Activated CD4-positive, alpha-beta memory T cell treated with anti-CD3 and anti-CD28 coated beads for 36 hours (primary cell): ENCODE measurements around the gene SLCO4C1. TPM values are rescaled to one million over a fixed set of nuclear protein-coding genes. Genes with fewer than 3 reads are reported as not detected.

Experiments
- CTCF ChIA-PET: fragments of 350-600 bp; sonication (Branson Sonifier 250); formaldehyde crosslinking; loops from one replicate; lab custom pipeline; 2021; ENCODE audit warnings: antibody characterized with exemption, inconsistent platforms; lab: Charles Lee
- POLR2A ChIA-PET: fragments of 350-600 bp; sonication (Branson Sonifier 250); formaldehyde crosslinking; loops from one replicate; lab custom pipeline; 2021; ENCODE audit warnings: antibody characterized with exemption; lab: Charles Lee
- DNase-seq: peaks from one replicate; pipeline ENCODE4 v3.0.0-alpha.2; 2020
- H3K27ac Mint-ChIP-seq: one replicate; pipeline ENCODE4 v1.8.0; 2021; ENCODE audit warnings: mixed read lengths
- H3K27me3 Mint-ChIP-seq: one replicate; pipeline ENCODE4 v1.8.0; 2021; ENCODE audit warnings: mixed read lengths
- H3K36me3 Mint-ChIP-seq: one replicate; pipeline ENCODE4 v1.8.0; 2021; ENCODE audit warnings: mixed read lengths
- H3K4me1 Mint-ChIP-seq: one replicate; pipeline ENCODE4 v1.8.0; 2021; ENCODE audit warnings: low read depth, mixed read lengths
- H3K4me3 Mint-ChIP-seq: one replicate; pipeline ENCODE4 v1.8.0; 2021; ENCODE audit warnings: mild to moderate bottlenecking, mixed read lengths
- H3K9me3 Mint-ChIP-seq: one replicate; pipeline ENCODE4 v1.8.0; 2021; ENCODE audit warnings: mixed read lengths
- intact Hi-C: fragments of 100-400 bp; cut with micrococcal nuclease; formaldehyde crosslinking; loops from one replicate; pipeline ENCODE4 v1.15.1; 2023
- total RNA-seq, 2 experiments: library from RNA; stranded (reverse); gene quantifications; one replicate each; pipeline ENCODE4 v1.2.3, GENCODE V29; 2021

SLCO4C1 gene
- total RNA-seq, 2 experiments from 2014 or later: 0.31 to 0.38 TPM

DNA sequence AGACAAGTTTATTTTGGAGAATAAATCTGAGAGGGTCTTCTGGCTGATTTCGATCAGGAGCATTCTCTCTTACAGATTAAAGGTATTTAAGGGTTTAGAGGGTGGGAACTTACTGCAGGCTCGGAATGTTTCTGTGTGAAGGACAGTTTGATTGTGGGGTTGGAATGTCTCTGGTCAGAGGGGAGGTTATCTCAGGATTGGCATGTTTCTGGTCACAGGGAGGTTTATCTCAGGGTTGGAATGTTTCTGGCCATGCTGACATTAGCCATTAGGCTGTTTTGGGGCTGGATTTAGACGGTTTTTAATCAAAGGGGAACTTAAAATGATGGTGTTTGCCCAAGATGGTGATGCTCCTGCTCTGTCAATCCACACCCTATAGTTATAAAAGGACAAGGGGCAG is 95.2 kb downstream of the SLCO4C1 start:
- peaks cover under 1% of the 10 kb centered on the region for H3K9me3 Mint-ChIP-seq
- H3K27ac Mint-ChIP-seq: no peak overlapping the region
- CTCF ChIA-PET: no interaction called here
- H3K4me1 Mint-ChIP-seq: no peaks in the 10 kb centered on the region
- H3K27me3 Mint-ChIP-seq: peaks cover 13% of the 10 kb centered on the region
- POLR2A ChIA-PET: no interaction called here
- intact Hi-C loops: no loop called here
- H3K36me3 Mint-ChIP-seq: no peaks in the 10 kb centered on the region
- no peak overlapping the region for H3K4me3 Mint-ChIP-seq
- no peak for DNase-seq

DNA sequence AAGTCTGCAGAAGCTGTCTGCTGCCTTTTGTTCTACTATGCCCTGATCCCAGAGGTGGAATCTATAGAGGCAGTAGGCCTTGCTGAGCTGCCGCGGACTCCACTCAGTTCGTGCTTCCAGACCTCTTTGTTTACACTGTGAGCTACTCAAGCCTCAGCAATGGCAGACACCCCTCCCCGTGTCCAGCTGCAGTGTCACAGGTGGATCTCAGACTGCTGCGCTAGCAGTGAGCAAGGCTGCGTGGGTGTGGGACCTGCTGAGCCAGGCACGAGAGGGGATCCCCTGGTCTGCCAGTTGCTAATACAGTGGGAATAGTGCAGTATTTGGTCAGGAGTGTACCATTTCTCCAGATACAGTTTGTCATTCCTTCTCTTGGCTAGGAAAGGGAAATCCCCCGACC is 99.6 kb downstream of the SLCO4C1 start:
- Mint-ChIP-seq H3K4me1 (no peaks in the 10 kb centered on the region), H3K4me3 (no peak overlapping the region), H3K36me3 (no peaks in the 10 kb centered on the region), H3K9me3 (peaks cover 7% of the 10 kb centered on the region), H3K27ac (no peak overlapping the region), H3K27me3 (peaks cover 7% of the 10 kb centered on the region)
- CTCF ChIA-PET: interaction anchor here (0.8 kb wide), 1 partner anchor 27 kb away, joined by 3 read pairs; no protein-coding TSS in a partner anchor
- intact Hi-C loops: no loop called here
- POLR2A ChIA-PET: no interaction called here
- no peak for DNase-seq

Other genes starting within 250 kb of the SLCO4C1 start
- not detected for gene SLCO6A1, start 202.7 kb upstream of the SLCO4C1 start, total RNA-seq